ENCODE data around the gene CLN5. TPM values are rescaled to one million over a fixed set of nuclear protein-coding genes. Genes with fewer than 3 reads are reported as not detected.

Gene CLN5
- total and polyA plus RNA-seq, 2 of the 4 experiments (the other 2 are of a cell fraction) = 11.3 to 15.1 TPM

DNA sequence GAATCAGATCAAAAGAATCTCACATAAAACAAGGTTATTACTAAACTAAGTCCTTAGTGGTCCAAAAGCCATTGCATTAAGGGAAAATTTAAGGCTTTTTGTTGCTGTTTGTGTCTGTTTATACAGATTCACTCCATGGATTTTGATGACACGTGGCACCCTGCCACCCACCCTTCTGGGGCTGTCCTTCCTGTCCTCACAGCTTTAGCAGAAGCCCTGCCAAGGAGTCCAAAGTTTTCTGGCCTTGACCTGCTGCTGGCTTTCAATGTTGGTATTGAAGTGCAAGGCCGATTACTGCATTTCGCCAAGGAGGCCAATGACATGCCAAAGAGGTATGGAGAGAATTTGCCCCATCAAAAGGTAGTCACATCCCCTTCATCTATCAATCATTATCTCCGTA is 36.7 kb upstream of the CLN5 start:
- no peak overlapping the region for H3K4me2 ChIP-seq (ENCODE audit: low read depth, low read length)
- no peaks in the 10 kb centered on the region for H3K36me3 ChIP-seq (ENCODE audit: control insufficient read depth, insufficient read depth, low read length)
- dilution Hi-C loops (cut with HindIII; ENCODE audit: low sequenced_read_pairs, unreplicated experiment) (no loop called here), intact Hi-C loops (cut with micrococcal nuclease) (no loop called here), in situ Hi-C loops (cut with MboI; ENCODE audit: low sequenced_read_pairs) (no loop called here)
- ChIA-PET POLR2A (ENCODE audit: unreplicated experiment) (no interaction called here), CTCF (no interaction called here)
- no peak overlapping the region for H3K4ac ChIP-seq (ENCODE audit: low read depth, low read length)
- DNase-seq = no peak
- no peak overlapping the region for H4K8ac ChIP-seq (ENCODE audit: low read depth in 2 of 2, low read length in 2 of 2)
- no peak overlapping the region for H4K5ac ChIP-seq (ENCODE audit: low read depth, low read length)
- H3K27ac ChIP-seq (ENCODE audit: insufficient read depth, low read length) = no peak overlapping the region
- no peak overlapping the region for H3K4me3 ChIP-seq (ENCODE audit: insufficient read depth, low read depth, low read length)
- no peak overlapping the region for H2BK5ac ChIP-seq (ENCODE audit: low read depth, low read length, poor library complexity, severe bottlenecking)
- no peak overlapping the region for H2AK9ac ChIP-seq (replicated peaks; ENCODE audit: low read depth, low read length, poor library complexity)
- peaks cover 6% of the 10 kb centered on the region; the same call in 1 of the 2 replicates for H3K27me3 ChIP-seq (ENCODE audit: control insufficient read depth, insufficient read depth, low read length)
- no peak overlapping the region for H2BK15ac ChIP-seq (ENCODE audit: low read depth, low read length)
- no peak overlapping the region for H3K56ac ChIP-seq (ENCODE audit: extremely low read depth, insufficient read depth, low read length)
- no peak for TF ChIP-seq BHLHE40 (IDR thresholded peaks at IDR 0.05; ENCODE audit: low read depth, low read length)
- no peak for TF ChIP-seq MAZ (IDR thresholded peaks at IDR 0.05; ENCODE audit: borderline replicate concordance, low read depth, low read length)
- TF ChIP-seq NFE2L2 (IDR thresholded peaks at IDR 0.05; ENCODE audit: low read depth, low read length) = no peak
- TF ChIP-seq CHD1 (IDR thresholded peaks at IDR 0.05; ENCODE audit: low read depth, low read length) = no peak
- no peak for TF ChIP-seq MXI1 (IDR thresholded peaks at IDR 0.05; ENCODE audit: borderline replicate concordance, low read depth, low read length)
- no peak for TF ChIP-seq MAFK (IDR thresholded peaks at IDR 0.05; ENCODE audit: low read depth, low read length)
- H3K9me3 ChIP-seq (ENCODE audit: control insufficient read depth, insufficient read depth, low read length) = peaks cover 6% of the 10 kb centered on the region
- H3K18ac ChIP-seq (ENCODE audit: low read depth, low read length) = no peak overlapping the region
- no peaks in the 10 kb centered on the region for H3K4me1 ChIP-seq (ENCODE audit: control insufficient read depth, insufficient read depth, low read length)
- no peak overlapping the region for H3K9ac ChIP-seq (ENCODE audit: low read depth, low read length)
- H2BK120ac ChIP-seq (ENCODE audit: low read depth, low read length) = no peak overlapping the region
- H2BK20ac ChIP-seq (ENCODE audit: low read depth, low read length) = no peak overlapping the region
- H3K9me1 ChIP-seq (ENCODE audit: insufficient read depth, low read length) = no peaks in the 10 kb centered on the region
- no peak for ATAC-seq (ENCODE audit: low read depth)
- no peak overlapping the region for H3K23ac ChIP-seq (ENCODE audit: low read depth, low read length)
- no peak overlapping the region for H2AFZ ChIP-seq (replicated peaks; ENCODE audit: low read length, poor library complexity)
- H3K14ac ChIP-seq (replicated peaks; ENCODE audit: low read depth, low read length) = no peak overlapping the region
- BruUV-seq (replicated peaks) = no TSS peak
- no peak overlapping the region for H2AK5ac ChIP-seq (ENCODE audit: low read depth, low read length)
- no CpG with 5 or more reads among the region's 4 CpGs for WGBS, 2 experiments (ENCODE audit: extremely low coverage in 2 of 2, insufficient read length in 1 of 2)
- no peak overlapping the region for H4K91ac ChIP-seq (ENCODE audit: insufficient read depth, low read depth, low read length)
- H4K20me1 ChIP-seq (ENCODE audit: insufficient read depth, low read length) = no peaks in the 10 kb centered on the region
- H3K79me1 ChIP-seq (ENCODE audit: low read depth in 1 of 2, low read length in 2 of 2) = no peaks in the 10 kb centered on the region
